ENCODE results near the gene PSMD6. TPM values are rescaled to one million over a fixed set of nuclear protein-coding genes. Genes with fewer than 3 reads are reported as not detected.

Gene PSMD6
- total and polyA plus RNA-seq, 9 donors = 30.8 to 68.6 (median 55.7) TPM

DNA sequence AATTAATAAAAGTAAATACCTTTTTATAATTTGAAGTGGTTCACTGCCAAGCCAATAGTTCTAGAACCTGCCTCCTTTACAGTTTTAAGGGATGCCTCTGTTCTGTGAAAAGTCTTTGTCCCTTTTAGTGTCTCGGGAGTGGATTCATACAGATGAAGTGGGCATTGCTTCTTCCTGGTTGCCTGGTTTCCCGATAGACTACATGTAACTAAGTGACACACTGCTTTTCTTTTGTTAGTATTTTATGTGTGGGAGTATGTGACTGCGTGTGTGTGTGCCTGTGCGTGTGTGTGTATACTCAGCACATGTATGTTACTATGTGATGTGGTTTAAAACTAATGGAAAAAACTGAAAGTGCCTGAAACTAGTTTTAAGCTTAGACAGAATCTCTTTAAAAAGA lies 21.1 kb downstream of the PSMD6 start:
- H3K9me3 ChIP-seq = no peaks in the 10 kb centered on the region
- H3K4me1 ChIP-seq (ENCODE audit: insufficient read depth) = peaks cover 6% of the 10 kb centered on the region
- H3K27me3 ChIP-seq = no peaks in the 10 kb centered on the region
- intact Hi-C loops (cut with DNase I) = no loop called here
- no peak overlapping the region for H3K4me3 ChIP-seq
- H3K27ac ChIP-seq = no peak overlapping the region
- no peaks in the 10 kb centered on the region for H3K36me3 ChIP-seq
- no peak for DNase-seq
- TF ChIP-seq, protein P1, sequence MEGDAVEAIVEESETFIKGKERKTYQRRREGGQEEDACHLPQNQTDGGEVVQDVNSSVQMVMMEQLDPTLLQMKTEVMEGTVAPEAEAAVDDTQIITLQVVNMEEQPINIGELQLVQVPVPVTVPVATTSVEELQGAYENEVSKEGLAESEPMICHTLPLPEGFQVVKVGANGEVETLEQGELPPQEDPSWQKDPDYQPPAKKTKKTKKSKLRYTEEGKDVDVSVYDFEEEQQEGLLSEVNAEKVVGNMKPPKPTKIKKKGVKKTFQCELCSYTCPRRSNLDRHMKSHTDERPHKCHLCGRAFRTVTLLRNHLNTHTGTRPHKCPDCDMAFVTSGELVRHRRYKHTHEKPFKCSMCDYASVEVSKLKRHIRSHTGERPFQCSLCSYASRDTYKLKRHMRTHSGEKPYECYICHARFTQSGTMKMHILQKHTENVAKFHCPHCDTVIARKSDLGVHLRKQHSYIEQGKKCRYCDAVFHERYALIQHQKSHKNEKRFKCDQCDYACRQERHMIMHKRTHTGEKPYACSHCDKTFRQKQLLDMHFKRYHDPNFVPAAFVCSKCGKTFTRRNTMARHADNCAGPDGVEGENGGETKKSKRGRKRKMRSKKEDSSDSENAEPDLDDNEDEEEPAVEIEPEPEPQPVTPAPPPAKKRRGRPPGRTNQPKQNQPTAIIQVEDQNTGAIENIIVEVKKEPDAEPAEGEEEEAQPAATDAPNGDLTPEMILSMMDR (IDR thresholded peaks at IDR 0.05) = no peak
- TF ChIP-seq EP300 (IDR thresholded peaks at IDR 0.05) (no peak), POLR2A (IDR thresholded peaks at IDR 0.05) (no peak)
- 76 to 93% (median 93%) methylated on average over 4 of the region's 4 CpGs for WGBS, 3 donors

GRCh38 chr3:64000453-64001055 lies 22.7 kb downstream of the PSMD6 start:
- no peak for DNase-seq
- intact Hi-C loops (cut with DNase I) = no loop called here
- TF ChIP-seq, protein P1 (IDR thresholded peaks at IDR 0.05) = no peak
- TF ChIP-seq POLR2A (IDR thresholded peaks at IDR 0.05) (no peak), EP300 (IDR thresholded peaks at IDR 0.05) (no peak)
- Histone ChIP-seq H3K27me3 (no peaks in the 10 kb centered on the region), H3K9me3 (no peaks in the 10 kb centered on the region), H3K4me3 (no peak overlapping the region), H3K4me1 (ENCODE audit: insufficient read depth) (peaks cover 6% of the 10 kb centered on the region), H3K27ac (no peak overlapping the region), H3K36me3 (no peaks in the 10 kb centered on the region)
- 87 to 95% (median 91%) methylated on average over 9 of the region's 9 CpGs for WGBS, 3 donors

DNA sequence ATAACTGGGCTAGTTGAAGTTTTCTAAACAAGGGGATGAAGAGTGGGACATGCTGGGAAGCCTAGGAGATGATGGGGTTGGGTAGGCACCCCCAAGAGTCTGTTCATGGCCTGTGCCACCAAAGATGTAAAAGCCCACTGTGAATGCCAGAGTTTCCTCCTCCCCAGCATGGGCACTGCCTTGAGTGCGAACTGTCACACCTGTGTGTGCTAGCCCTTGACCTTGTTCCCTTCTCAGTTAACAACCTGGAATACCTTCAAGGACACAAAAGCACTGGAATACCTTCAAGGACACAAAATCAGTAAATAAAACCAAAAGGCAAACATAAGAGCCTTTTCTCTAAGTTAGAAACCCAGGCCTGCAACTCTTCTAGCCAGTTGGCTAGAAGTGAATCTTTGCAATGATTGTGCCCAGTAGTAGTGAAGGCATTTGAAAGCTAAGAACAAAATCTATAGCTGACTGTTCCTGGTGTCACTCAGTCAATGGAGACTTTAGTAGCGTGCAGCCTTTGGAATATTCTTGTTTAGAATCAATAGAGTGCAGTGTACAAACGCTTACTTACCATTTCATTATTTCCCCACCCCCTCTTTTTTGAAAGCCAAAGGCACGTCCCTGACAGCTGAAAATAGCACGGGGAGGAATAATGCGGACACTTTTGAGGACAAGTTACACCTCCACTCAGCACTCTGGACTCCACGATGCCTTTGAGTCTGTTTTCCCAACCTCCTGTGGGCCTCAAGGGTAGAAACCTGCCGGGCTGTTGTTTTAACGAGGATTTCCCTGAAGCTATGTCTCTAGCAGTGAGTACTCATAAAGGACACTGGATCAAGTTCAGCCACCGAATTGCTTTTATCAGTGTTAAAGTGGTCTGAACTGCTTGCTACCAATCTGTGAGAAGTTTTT lies 24.2 kb downstream of the PSMD6 start:
- DNase-seq = no peak
- Histone ChIP-seq H3K36me3 (no peaks in the 10 kb centered on the region), H3K4me3 (no peak overlapping the region), H3K4me1 (ENCODE audit: insufficient read depth) (peaks cover 6% of the 10 kb centered on the region), H3K9me3 (no peaks in the 10 kb centered on the region), H3K27me3 (no peaks in the 10 kb centered on the region), H3K27ac (no peak overlapping the region)
- WGBS, 3 donors = 39 to 56% (median 42%) methylated on average over 10 of the region's 10 CpGs
- TF ChIP-seq EP300 (IDR thresholded peaks at IDR 0.05) = no peak
- TF ChIP-seq, protein P1 (IDR thresholded peaks at IDR 0.05) = no peak
- TF ChIP-seq POLR2A (IDR thresholded peaks at IDR 0.05) = no peak
- intact Hi-C loops (cut with DNase I) = loop anchor here (10.0 kb wide), 3 partner anchors 74 to 644 kb away; partner anchors contain the start of gene SCAANT1 (in 2 of the 4)

GRCh38 chr3:63995086-63995485 lies 28.2 kb downstream of the PSMD6 start:
- TF ChIP-seq, protein P1 (IDR thresholded peaks at IDR 0.05) = no peak
- no peak for TF ChIP-seq EP300 (IDR thresholded peaks at IDR 0.05)
- intact Hi-C loops (cut with DNase I) = loop anchor here (10.0 kb wide), 3 partner anchors 70 to 640 kb away; partner anchors contain the start of gene SCAANT1 (in 2 of the 4)
- WGBS, 3 donors = 85 to 90% (median 89%) methylated on average over 5 of the region's 5 CpGs

More at GRCh38 chr3:63995086-63995485, 28.2 kb downstream of the PSMD6 start:
- Histone ChIP-seq H3K27ac (no peak overlapping the region), H3K9me3 (no peaks in the 10 kb centered on the region), H3K4me3 (no peak overlapping the region), H3K27me3 (no peaks in the 10 kb centered on the region), H3K4me1 (ENCODE audit: insufficient read depth) (peaks cover 6% of the 10 kb centered on the region), H3K36me3 (no peaks in the 10 kb centered on the region)
- DNase-seq = no peak

All from ovary (tissue), 9 donors.